DMS153 treated with DMSO at 0.1 percent for 48 hours (cell line): Measurements from ENCODE around the gene FAM193B.
"Not testable (repeated sequence)": the region's sequence is repeated elsewhere in the genome, so short reads cannot be mapped to it uniquely, and the experiment has no call there.

Experiments used
- DNase-seq: peaks from one replicate; lab custom pipeline; 2025; ENCODE audit not compliant: unreplicated experiment; lab: John Stamatoyannopoulos, UW

The FAM193B gene

GRCh38 chr5:177578316-177578715 lies 24.0 kb upstream of the FAM193B start:
- no peak for DNase-seq

- no peak for DNase-seq
Measured at GRCh38 chr5:177576169-177576568, 21.8 kb upstream of the FAM193B start.

- no peak for DNase-seq
Measured at GRCh38 chr5:177575488-177575887, 21.1 kb upstream of the FAM193B start.

DNA sequence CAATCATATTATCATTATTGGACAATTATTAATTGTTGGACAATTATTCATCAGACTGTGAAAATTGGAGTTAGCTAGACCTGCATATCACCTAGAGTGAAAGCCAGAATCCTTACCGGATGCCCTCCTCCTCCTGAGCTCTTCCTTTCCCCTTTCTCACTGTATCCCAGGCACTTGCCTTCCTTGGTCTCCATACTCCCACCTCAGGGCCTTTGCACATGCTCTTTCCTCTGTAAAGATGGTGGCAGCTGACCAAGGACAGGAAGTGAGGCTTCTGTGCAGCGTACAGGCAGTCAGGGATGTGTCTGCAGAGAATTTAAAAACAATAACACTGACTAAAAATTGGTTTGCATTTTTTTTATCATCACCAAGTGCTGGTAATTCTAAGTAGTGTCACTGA lies 15.5 kb upstream of the FAM193B start:
- no peak for DNase-seq

DNA sequence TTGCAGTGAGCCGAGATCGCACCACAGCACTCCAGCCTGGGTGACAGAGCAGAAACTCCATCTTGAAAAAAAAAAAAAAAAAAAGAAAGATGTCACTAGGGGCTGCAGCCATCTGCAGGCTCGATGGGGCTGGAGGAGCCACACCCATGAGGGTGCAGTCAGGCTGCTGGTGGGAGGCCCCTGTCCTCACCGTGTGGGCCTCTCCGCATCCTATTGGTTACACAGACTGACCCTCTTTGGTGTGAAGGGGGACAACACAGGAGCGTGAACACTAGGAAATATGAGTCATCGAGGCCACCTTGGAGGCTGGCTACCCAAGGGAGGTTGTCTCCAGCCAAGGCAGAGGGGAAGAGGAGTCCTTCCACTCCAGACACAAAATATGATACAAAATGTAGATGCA lies 14.0 kb upstream of the FAM193B start:
- no peak for DNase-seq

DNA sequence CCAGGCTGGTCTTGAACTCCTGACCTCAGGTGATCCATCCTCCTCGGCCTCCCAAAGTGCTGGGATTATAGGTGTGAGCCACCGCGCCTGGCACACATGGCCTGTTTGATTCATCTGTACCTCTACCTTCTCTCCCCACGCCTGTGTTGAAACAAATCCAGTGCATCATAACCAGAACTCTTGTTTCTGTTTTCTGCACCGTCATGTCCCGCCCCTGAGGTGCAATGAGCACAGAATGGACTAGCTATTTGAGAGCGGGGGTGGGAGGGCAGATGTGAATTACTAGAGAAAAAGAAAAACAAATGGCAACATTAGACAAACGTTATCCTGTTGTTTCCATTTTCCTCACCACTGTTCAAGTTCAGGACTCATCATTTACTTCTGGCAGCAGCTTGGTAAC lies 10.7 kb upstream of the FAM193B start:
- no peak for DNase-seq

- DNase-seq, result not testable (repeated sequence)
Measured at GRCh38 chr5:177559446-177559941, 5.1 kb upstream of the FAM193B start.

DNA sequence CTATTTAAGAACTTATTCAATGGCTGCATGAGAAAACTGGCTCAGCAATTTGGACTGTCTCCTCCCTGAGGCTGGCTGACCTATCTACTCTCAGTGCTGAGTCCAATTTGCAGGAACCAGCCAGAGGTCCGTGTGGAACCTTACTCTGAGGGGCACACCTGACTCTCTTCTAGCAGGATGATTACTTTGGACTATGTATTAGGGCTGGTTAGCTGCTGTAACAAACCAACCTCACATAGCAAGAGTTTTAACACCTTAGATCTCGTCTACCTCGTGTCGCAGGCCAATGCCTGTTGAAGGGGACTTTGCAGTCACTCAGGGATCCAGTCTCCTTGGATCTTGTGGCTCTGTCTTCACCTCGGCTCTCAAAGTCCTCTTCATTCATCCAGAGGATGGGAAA lies 3.4 kb upstream of the FAM193B start:
- no peak for DNase-seq

DNA sequence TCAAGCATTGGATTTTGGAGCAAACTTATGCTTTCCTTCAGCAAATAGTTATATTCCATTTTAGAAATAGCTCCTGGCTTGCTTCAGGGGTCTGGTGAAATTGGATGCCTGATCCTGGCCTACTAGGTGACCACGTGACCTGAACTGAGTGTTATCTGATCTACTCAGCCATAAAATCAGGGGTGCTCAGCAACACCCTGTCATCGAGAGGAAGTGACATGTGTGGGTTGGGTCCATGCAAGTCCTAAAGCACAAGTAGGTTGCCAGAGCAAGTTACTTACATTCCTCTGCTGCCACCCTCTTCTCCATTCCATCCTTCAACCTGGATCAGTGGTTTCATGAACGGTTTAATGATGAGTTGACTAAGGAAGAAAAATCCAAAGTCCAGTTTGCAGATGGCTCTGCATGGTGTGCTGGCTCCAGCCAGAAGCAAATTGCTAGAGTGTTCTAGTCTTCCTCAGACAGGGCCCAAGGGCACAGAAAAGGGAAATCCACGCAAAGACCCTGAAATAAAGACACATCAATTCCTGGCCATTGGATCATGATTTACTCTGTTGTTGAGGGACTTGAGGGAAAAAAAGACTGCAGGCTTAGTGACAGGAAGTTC lies 2.8 kb upstream of the FAM193B start:
- DNase-seq, result no peak

DNA sequence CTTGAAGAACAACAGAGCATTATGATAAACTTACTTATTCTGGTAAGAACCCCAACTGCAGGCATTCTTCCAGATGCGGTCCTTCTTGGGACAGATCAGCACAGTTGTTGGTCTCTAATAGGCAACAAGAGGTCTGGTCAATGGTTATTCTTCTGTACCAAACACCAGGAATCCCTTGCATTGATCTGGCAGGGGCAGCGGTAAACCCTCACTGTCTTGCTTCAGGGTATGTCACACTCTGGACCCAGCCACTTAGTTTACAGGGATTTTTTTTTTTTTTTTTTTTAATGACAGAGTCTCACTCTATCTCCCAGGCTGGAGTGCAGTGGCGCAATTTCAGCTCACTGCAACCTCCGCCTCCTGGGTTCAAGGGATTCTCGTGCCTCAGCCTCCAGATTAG lies 1.3 kb upstream of the FAM193B start:
- DNase-seq, result no peak

GRCh38 chr5:177555228-177555627 lies 865 bp upstream of the FAM193B start:
- DNase-seq, result no peak

- DNase-seq, result no peak
Measured at GRCh38 chr5:177553671-177554429, 513 bp downstream of the FAM193B start.

GRCh38 chr5:177552839-177553455 lies 1.4 kb downstream of the FAM193B start:
- no peak for DNase-seq

DNA sequence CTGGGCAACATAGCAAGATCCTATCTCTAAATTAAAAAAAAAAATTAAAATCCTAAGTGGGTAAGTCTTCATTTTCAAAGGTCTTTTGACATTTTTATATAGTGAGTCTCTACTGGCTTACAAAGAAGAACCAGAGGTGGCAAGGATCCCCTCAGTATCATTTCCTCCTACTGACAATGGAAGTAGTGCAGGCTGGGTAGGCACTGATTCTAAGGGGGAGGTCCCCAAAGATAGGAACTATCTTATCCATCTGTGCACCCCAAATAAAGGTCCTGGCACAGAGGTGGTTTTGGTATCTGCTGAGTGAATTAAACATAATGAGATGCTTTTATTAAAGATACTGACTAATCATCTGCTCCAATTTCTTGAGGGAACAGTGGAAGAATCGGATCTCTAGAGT lies 4.2 kb downstream of the FAM193B start:
- no peak for DNase-seq

DNA sequence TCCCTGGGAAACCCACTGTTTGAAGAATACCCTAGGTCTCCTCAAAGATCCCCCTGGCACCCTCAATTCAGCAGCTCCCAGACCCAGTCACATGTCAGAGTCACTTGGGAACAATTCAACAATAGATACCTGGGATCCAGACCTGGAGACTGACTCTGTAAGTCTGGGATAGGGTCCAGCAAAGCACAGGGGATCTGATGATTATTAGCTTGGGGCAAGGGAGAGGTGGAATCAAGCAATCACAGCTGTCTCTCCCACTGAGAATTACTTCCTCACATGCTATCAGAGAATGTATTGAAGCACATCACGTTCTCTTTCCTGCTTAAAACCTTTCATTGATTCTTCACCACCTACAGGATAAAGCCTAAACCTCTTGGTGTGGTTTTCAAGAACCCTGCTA lies 5.9 kb downstream of the FAM193B start:
- no peak for DNase-seq

- no peak for DNase-seq
Measured at GRCh38 chr5:177547736-177548135, 6.6 kb downstream of the FAM193B start.

DNA sequence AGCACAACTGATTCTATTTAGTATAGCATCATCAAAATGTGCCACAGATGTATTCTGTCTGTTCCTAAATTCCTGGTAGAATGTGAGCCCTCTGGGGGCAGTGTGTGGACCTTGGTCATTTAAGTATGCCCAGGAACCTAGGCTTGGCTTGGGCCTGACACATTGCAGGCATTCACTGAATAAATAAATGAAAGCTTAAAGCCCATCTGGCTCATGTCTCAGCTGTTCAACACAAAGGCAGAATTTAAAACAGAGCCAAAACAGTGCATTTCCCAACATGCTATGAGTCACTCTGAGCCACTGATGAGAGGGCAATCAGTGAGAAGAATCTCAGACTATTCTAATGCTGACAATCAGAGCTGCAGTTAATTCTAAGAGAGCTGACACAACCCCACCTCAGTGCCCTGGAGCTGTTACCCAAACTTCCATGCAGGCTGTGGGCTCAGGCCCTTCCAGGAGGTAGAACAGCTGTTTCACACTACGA lies 8.1 kb downstream of the FAM193B start:
- DNase-seq, result no peak

DNA sequence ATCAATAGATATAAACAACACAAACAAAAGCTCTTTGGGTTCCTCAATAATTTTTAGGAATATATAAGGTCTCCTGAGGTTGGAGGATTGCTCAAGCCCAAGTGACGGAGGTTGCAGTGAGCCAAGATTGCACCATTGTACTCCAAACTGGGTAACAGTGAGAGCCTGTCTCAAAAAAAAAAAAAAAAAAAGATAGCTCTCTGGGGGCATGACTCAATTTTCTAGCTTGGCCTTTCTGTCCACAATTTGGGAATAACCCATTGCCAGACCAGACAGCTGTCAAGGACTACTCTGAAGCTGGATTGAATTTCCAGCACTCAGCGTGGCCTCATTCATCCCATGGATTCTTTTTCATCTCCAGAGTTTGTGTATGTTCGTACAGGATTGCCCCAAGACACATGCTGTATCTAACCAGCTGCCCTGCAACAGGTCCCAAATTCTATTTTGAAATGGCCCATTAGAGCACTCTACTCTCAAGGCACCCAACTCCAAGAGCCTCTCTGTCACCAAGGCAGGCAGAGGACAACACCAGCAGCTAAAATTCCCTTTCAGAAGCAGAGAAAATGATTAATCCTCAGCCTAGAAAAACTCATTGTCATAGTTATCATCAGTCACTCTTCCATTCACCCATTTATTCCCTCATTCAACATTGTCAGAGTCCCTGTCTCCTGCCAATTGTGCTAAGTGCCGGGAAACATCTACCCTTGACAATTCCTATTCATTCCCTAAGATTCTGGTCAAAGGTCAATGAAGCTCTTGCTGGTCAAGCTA lies 8.7 kb downstream of the FAM193B start:
- DNase-seq, result no peak

DNA sequence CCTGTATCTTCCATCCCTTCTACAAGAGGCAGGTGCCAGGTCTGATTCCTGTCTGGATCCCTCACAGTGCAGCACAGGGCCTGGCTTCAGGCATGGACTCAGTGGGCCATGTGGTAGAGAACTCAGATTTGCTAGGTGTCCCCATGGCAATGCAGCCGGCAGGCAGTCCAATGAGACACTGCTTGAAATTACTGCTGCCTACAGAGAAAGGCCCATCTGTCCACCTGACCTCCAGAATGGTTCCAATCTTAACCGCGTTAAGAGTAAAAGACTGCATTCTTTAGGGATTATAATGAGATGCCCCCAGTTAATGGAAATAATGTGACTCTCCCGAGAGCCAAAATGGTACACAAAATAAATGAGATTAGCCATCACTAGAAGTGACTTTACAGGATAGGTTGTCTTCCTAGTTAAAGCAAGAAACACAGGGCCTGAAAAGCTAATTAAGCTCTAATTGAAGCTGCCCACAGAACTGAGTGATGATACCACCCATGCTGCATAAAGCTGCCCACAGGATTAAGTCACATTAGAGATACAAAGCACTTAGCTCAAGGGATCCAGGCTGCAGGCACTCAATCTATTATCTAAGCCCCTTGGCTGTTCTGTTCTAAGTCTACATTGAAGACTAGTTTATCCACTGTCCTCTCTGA lies 11.4 kb downstream of the FAM193B start:
- no peak for DNase-seq

GRCh38 chr5:177540438-177540837 lies 13.9 kb downstream of the FAM193B start:
- DNase-seq, result no peak

GRCh38 chr5:177539411-177539810 lies 15.0 kb downstream of the FAM193B start:
- no peak for DNase-seq
